Activated CD8-positive, alpha-beta memory T cell treated with anti-CD3 and anti-CD28 coated beads, Interleukin-2, amount 50 U/mL, for 1 hour (primary cell): ENCODE results near the gene PRM3.
A peak's percentile ranks its signal among the peaks of the same experiment; 100 is the strongest.

ENCODE experiments used
- DNase-seq: peaks from one replicate; pipeline ENCODE4 v3.0.0-alpha.2; 2020; ENCODE audit errors: extremely low read depth

The PRM3 gene

DNA sequence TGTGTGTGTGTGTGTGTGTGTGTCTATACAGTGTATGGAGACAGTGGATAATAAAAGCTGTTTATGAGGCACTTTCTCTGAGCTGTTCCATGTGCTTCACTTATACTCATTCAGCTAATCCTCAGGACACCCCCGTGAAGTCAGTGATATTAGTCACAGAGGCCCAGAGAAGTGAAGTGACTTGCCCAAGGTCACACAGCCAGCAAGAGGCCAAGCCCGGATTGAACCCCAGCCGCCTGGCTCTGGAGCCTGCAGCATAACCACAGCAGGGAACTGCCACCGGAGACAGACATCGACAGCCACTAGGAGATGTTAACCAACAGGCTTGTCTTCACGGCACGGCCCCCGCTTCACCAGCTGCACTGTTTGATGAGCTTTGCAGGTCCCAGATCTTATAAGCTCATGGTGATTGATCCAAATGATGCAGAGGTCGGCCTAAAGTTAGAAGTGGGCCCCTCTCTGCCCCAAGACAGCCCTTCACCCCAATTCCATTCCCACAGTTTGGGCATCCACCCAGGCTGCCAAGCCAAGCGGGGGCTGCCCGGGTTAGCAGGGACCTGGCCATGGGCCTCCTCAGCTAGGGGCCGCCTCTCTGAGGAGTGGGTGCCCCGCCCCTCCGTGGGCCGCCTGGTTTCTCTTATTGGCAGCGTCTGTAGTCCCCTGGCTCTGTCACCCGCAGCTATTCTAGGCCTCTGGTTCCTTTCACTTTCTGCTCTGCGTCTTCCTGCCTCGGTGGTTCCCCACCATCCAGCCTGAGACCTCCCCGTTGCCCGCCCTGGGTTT is 48.3 kb downstream of the PRM3 start:
- peak; percentile 40 for DNase-seq

GRCh38 chr16:11224096-11224893 is 49.1 kb downstream of the PRM3 start:
- no peak for DNase-seq
